ENCODE results near the gene RAD51B.

RAD51B gene

DNA sequence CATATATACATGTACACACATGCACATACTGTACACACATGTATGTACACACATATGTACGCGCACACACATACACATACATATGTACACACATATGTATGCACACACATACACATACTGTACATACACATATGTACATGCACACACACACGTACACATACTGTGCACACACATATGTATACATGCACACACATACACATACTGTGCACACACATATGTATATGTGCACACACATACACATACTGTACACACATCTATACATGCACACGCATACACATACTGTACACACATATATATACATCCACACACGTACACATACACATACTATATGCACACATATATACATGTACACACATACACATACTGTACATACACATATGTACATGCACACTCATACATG lies 853.9 kb downstream of the RAD51B start:
- no peak for DNase-seq

DNA sequence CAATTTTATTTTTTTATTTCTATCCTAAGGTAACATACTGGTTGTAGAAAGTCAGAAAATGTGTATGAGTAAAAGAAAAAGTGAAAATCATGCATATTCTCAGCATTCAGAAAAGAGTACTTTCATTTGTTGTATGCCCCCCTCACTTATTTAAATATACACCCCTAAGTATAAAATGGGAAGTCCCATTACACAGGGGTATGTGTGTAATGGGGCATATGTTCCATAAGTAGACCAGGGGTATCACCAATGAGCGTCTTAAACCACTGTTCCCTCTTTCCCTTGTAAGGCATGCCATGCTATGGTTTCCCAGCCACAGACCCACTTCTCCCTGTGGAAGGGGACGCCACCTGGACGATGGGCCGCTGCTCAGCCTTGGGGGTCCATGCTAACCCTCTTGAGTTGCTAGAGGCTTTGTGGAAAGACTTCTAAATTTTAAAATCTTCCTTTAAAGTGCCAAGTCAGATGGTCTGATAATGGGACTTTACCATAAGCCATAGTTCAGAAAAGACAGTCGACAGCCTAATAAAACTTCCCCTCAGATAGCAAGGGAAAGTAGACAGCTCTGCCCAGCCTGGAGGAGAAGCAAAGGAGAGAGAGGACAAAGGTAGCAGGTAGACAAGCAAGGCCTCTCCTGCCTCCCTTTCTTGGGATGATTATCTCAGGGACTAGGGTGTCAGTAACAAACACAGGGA lies 855.1 kb downstream of the RAD51B start:
- no peak for DNase-seq

GRCh38 chr14:68675233-68675577 lies 855.6 kb downstream of the RAD51B start:
- DNase-seq = no peak

DNA sequence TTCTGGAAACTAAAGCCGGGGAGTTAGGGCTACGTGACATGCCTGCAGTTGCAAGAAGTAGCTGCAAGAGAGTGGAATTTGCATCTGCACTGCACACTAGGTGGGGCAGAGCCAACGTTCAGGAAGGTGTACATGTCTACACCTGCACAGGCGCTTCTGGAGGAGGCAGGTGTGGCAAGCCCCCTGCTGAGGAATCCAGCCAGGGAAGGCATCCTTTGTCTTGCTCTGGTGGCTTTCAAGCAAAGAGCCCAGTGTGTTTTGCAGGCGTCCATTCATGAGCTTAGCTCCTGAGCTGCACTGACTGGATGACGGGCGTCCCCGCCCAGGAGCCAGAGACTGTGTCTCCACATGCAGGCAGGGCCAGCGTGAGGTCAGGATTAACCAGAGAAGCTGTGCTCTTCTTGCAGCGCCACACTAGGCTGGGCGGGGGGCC lies 856.9 kb downstream of the RAD51B start:
- no peak for DNase-seq

- no peak for DNase-seq
Observed at GRCh38 chr14:68677476-68677875, 857.9 kb downstream of the RAD51B start.

DNA sequence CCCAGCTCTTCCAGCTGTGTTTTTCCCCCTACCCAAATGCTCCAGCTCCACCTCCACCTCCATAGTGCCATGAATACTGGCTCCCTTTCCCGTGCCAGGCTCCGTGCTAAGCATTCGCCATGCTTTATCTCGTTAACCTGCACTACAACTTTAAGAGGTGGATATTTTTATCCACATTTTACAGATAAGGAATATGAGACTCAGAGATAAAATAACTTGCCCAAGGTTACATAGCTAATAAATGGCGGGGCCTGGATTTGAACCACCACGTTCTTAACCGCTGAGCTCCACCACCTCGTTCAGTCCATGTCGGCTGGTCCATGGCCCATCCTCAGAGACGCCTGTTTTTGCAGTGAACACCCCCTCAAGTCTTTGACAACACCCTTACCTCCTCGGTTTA lies 858.3 kb downstream of the RAD51B start:
- no peak for DNase-seq

DNA sequence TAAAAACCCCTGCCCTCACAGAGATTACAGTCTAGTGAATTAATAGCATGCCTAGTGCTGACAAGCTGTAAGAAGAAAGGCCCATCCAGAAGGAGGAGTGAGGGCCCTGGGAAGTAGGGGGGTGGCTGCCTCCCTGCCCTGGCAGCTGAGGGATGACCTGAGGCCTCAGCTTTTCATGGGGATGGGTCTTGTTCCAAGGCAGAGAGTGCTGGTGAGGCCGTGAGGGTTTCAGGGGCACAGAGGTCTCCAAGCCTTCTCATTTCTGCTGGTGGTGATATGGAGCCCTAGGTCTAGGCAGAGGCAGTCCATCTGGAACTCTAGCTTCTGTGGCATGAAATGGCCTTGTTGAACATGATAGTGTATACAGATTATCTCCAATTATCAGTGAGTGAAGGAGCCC lies 858.9 kb downstream of the RAD51B start:
- no peak for DNase-seq

- DNase-seq = no peak
Observed at GRCh38 chr14:68679301-68679700, 859.7 kb downstream of the RAD51B start.

DNA sequence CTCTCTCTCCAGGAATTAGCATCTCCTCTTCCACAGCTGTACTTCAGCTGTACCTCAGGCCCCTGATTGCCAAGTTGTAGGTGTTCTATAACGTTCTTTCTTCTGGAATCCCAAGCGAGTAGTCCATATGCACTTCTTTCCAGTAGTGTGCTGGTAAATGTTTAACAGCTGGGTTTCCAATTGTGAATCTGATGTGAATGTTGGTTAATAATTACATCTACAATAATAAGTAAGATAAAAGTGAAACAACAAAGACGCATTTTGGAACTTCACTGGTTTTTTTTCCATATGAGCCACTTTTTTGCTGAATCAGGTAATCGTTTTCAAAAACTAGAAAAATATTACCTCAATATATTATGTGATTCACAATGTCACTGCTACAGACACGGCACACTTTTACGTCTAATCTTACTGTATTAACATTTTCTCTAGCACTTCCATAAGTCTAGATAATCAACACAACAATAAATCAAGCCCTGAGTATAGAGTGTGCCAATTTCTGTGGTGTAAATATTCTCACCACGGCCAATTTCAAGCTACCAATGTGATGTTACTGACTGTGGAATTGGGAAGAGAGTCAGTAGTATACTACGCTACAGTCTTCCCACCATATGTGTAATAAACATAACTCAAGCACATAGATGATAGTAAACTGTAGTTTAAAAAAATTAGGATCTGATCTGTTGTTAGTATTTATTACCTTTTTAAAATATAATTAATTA lies 860.3 kb downstream of the RAD51B start:
- no peak for DNase-seq

GRCh38 chr14:68680541-68681051 lies 861.0 kb downstream of the RAD51B start:
- DNase-seq = no peak

DNA sequence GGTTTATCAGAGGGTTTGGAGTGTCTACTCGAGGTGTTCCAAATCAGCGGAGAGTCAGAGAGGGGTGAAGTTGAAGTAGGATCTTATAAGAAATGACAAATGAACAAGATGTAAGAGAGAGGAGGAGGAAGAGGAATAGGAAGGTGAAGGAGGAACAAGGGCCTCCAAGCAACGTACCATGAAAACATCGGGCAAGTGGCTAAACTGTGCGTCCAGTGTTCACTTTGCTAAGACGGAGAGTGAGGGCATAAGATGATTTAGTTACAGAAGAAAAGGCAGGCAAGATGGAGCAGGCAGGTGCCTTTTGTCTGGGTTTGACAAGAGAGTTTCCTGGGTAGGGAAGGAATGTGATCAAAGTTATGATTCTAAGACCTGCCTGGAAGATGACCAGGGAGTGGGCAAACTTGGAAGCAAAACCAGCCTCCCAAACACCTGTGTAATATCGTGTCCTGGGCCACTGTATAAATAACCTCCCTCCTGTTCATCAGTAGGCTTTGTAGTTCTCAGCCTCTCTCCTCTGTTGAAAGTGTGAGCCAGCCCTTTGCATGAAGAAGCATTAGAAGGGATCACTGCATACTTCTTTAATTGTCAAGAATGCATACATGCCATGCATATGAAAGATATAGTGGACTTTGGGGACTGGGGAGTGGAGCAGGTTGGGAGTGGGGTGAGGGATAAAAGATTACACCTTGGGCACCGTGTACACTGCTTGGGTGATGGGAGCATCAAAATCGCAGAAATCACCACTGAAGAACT lies 861.9 kb downstream of the RAD51B start:
- no peak for DNase-seq

GRCh38 chr14:68682166-68683103 lies 862.9 kb downstream of the RAD51B start:
- DNase-seq = peak in 1 of 56 donors; percentile 10

DNA sequence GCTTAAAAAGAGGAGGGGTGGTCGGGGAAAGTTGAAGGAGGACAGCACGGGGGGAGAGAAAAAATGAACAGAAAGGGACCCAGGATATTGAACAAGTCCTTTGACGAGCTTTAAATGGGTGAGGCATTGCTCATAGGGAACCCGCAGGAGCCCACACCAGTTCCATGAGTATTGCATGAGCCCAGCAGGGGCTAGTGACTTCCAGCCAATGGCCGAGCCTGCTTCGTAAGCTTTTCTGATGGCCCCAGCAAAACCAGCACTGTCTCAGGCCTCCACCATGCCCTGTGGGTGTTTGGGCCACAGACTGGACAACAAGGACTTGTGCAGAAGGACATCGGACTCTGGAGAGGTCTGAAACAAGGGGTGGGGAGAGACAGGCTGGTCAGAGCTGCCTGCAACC lies 863.7 kb downstream of the RAD51B start:
- DNase-seq = peak in 8 of 56 donors; percentile 10 to 45 (median 19)

- no peak for DNase-seq
Observed at GRCh38 chr14:68684466-68685418, 865.2 kb downstream of the RAD51B start.

- DNase-seq = no peak
Observed at GRCh38 chr14:68685419-68686204, 866.0 kb downstream of the RAD51B start.

DNA sequence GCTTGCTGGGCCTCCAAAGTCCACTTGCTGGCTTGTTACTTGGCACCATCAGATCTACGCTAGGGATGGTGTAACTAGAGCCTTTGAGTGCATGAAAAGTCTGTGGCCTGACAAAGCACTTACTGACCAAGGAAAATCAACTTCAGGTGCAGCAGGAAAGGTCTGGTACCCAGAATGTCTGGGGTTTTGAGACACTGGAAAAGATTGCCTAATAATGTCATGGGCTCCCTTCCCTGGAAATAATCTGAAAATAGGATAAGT lies 866.6 kb downstream of the RAD51B start:
- no peak for DNase-seq

- DNase-seq = no peak
Observed at GRCh38 chr14:68686724-68687123, 867.1 kb downstream of the RAD51B start.

GRCh38 chr14:68687746-68688145 lies 868.2 kb downstream of the RAD51B start:
- no peak for DNase-seq

- peak in 3 of 56 donors; percentile 8 to 13 (median 11) for DNase-seq
Observed at GRCh38 chr14:68688872-68689371, 869.3 kb downstream of the RAD51B start.
